ENCODE results near the gene COASY.

Gene COASY

DNA sequence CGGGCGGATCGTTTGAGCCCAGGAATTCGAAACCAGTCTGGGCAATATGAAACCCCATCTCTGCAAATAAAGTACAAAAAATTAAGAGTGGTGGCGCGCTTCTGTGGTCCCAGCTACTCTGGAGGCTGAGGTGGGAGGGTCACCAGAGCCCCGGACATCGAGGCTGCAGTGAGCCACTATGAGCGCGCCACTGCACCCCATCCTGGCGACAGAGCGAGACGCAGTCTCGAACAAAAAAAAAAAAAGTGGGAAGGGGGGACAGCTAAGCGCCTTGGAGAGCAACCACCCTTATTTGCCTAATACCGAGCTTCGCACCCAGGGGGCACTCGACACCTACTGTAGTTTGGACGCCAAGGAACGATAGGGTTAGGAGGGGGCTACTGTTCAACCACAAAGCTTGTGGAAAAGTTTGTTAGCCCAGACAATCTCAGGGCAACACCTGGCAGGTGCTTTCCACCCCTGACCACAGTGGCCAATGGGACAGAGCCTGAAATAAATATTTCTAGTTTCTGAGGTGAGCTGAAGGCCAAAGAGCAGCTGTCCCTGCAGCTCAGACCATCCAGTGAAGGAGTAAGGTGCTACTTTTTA is 16.4 kb downstream of the COASY start:
- no peak for DNase-seq (ENCODE audit: low read depth)
- TF ChIP-seq, protein P1, sequence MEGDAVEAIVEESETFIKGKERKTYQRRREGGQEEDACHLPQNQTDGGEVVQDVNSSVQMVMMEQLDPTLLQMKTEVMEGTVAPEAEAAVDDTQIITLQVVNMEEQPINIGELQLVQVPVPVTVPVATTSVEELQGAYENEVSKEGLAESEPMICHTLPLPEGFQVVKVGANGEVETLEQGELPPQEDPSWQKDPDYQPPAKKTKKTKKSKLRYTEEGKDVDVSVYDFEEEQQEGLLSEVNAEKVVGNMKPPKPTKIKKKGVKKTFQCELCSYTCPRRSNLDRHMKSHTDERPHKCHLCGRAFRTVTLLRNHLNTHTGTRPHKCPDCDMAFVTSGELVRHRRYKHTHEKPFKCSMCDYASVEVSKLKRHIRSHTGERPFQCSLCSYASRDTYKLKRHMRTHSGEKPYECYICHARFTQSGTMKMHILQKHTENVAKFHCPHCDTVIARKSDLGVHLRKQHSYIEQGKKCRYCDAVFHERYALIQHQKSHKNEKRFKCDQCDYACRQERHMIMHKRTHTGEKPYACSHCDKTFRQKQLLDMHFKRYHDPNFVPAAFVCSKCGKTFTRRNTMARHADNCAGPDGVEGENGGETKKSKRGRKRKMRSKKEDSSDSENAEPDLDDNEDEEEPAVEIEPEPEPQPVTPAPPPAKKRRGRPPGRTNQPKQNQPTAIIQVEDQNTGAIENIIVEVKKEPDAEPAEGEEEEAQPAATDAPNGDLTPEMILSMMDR (IDR thresholded peaks at IDR 0.05; ENCODE audit: control insufficient read depth, extremely low read depth, insufficient read depth), result peak; percentile 79
- H3K4me3 ChIP-seq (ENCODE audit: low read depth, low read length), result peak overlapping the region; percentile 75

DNA sequence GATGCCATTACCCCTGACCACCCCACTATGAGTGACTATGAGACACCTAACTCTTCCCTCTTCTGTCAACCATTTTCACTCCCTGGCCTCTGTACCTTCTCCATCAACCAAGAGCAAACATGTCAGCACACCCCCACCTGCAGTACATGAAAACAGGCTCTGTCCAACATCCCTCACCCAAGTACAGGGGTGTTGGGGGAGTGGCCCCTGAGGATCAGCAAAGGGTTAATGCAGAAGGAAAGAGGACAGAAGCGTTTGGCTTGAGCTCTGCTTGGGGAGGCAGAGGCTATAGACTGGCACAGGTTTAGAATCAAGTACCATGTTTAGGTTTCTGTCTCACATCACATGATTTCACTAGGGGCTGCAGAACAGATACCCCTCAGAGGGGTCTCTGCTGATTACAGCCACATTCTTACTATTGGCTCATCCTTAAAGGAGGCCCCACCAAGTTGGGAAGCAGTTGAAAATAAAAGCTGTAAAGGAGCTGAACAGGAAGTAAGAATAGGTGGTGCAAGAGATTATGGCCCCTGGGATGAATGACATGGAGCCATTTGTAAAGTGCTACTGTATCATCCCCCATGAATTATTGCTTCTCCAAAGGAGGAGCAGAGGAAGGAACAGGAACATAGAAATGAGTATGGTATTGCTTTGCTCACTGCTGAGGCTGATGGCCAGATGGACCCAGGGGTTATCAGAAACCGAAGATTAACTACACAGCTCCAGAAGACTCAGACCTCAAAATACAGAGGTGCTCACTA is 18.0 kb downstream of the COASY start:
- TF ChIP-seq, protein P1 (IDR thresholded peaks at IDR 0.05; ENCODE audit: control insufficient read depth, extremely low read depth, insufficient read depth), result no peak
- no peak for DNase-seq (ENCODE audit: low read depth)
- no peak overlapping the region for H3K4me3 ChIP-seq (ENCODE audit: low read depth, low read length)

DNA sequence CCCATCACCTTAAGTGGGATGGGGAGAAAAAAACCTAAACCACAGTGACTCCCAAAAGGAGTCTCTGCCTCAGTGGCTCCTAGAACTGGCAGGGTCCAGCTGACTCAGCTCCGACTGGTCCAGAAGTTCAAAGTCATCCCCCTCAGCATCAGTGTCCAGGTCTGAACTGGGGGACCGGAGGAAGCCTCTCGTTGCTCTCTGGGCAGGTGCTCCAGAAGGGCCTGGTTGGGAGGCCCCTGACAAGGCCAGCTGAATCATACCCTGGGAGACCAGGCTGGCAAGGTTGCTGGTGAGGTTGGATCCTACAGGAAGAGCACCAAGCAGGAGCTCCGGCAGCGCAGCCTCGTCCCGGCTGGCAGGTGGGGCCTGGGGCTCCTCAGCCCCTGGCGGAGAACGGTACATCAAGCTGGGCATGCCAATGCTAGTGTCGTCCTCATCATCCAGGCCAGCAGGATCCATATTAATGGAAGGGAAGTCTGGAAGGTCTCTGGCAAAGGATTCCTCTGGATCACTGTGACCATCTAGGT is 19.9 kb downstream of the COASY start:
- no peak overlapping the region for H3K4me3 ChIP-seq (ENCODE audit: low read depth, low read length)
- no peak for DNase-seq (ENCODE audit: low read depth)
- TF ChIP-seq, protein P1 (IDR thresholded peaks at IDR 0.05; ENCODE audit: control insufficient read depth, extremely low read depth, insufficient read depth), result no peak

DNA sequence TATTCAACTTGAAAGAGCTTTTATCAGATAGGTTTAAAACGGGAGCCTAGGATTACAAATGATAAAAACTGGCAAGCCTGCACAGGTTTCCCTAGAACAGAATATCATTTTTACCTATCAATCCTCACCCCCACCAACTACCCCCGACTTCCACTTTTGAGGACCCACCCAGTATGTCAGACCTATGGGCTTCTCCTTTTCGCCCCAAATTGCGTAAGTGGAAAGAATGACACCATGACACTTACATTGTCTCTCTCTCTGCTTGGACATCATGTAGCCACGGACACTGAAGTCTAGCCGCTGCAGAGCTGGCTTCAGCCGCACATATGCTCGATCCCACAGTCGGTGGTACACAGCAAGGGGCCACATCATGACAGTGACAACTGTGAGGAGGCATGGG is 22.9 kb downstream of the COASY start:
- no peak overlapping the region for H3K4me3 ChIP-seq (ENCODE audit: low read depth, low read length)
- TF ChIP-seq, protein P1 (IDR thresholded peaks at IDR 0.05; ENCODE audit: control insufficient read depth, extremely low read depth, insufficient read depth), result no peak
- no peak for DNase-seq (ENCODE audit: low read depth)

DNA sequence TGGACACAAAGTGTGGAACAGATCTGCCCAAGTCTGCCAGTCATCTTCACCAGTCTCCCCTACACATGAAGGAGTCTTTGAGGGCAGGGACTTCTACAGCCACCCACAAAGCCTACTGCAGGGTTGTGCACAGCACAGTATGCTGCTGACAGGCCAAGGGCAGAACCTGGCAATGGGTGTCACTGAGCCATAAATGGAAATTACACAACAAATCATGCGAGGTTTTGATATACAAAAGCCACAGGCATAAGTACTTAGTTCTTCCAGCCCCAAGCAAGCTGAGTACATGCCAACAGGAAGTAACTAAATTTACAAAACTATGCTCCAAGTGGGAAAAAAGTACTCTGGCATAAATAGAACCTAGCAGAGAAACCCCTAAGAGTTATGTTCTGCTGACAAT is 23.4 kb downstream of the COASY start:
- H3K4me3 ChIP-seq (ENCODE audit: low read depth, low read length), result no peak overlapping the region
- TF ChIP-seq, protein P1 (IDR thresholded peaks at IDR 0.05; ENCODE audit: control insufficient read depth, extremely low read depth, insufficient read depth), result no peak
- DNase-seq (ENCODE audit: low read depth), result no peak

DNA sequence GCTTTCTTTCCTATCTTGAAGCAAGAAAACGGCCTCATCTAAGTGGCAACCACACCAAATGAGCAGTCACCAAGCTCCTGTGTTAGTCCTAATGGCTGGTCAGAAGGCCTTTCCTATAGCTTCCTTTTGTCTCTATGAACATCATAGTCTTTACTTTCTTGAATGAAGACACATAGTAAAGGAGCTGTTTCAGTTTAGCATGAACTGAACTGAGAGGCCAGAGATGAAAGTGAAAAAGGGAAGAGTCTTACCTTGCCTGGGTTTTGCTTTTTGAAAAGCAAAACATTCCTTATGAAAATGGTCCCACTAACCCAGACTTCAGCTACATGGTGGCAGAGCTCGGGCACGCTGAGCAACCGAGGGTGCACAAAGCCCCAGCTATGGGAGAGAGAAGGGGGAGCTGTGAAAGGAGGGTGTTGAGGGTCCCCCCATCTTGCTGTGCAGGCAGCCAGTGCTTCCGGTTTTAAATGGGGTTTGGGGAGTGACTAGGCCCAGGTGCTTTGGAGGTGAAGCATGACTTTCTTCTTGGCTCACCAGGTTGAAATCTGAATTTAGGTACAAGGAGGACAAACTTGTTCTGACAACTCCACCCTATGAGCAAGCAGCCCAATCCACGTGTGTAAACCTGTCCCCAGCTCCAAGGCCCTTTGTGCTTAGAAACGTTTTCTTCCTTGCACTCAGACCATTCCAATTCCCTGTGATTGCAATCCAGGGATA is 24.7 kb downstream of the COASY start:
- H3K4me3 ChIP-seq (ENCODE audit: low read depth, low read length), result no peak overlapping the region
- TF ChIP-seq, protein P1 (IDR thresholded peaks at IDR 0.05; ENCODE audit: control insufficient read depth, extremely low read depth, insufficient read depth), result no peak
- no peak for DNase-seq (ENCODE audit: low read depth)

Data from LNCaP clone FGC (cell line).